Endothelial cell (in vitro differentiated cells): ENCODE results near the gene DEK. TPM values are rescaled to one million over a fixed set of nuclear protein-coding genes. Genes with fewer than 3 reads are reported as not detected.

Experiments
- DNase-seq: peaks from one replicate; pipeline ENCODE4 v3.0.0; 2021; ENCODE audit warnings: low spot score
- H3K27ac Mint-ChIP-seq: one replicate; pipeline ENCODE4 v1.8.0; 2021; ENCODE audit warnings: mixed read lengths, inconsistent platforms; ENCODE audit not compliant: unreplicated experiment
- H3K27me3 Mint-ChIP-seq: one replicate; pipeline ENCODE4 v1.8.0; 2021; ENCODE audit warnings: mild to moderate bottlenecking, moderate library complexity, mixed read lengths, inconsistent platforms; ENCODE audit not compliant: unreplicated experiment
- H3K36me3 Mint-ChIP-seq: one replicate; pipeline ENCODE4 v1.8.0; 2021; ENCODE audit warnings: mild to moderate bottlenecking, low read depth, mixed read lengths, inconsistent platforms; ENCODE audit not compliant: unreplicated experiment
- H3K4me1 Mint-ChIP-seq: one replicate; pipeline ENCODE4 v1.8.0; 2021; ENCODE audit warnings: mild to moderate bottlenecking, mixed read lengths, inconsistent platforms; ENCODE audit not compliant: unreplicated experiment
- H3K4me3 Mint-ChIP-seq: one replicate; pipeline ENCODE4 v1.8.0; 2021; ENCODE audit warnings: mild to moderate bottlenecking, mixed read lengths, inconsistent platforms; ENCODE audit not compliant: unreplicated experiment
- H3K9me3 Mint-ChIP-seq: one replicate; pipeline ENCODE4 v1.8.0; 2021; ENCODE audit warnings: mixed read lengths, inconsistent platforms; ENCODE audit not compliant: unreplicated experiment
- total RNA-seq: library from RNA; stranded (reverse); fragmentation: NEBNext Ultra II Directional; extraction: Animal tissue kit (Norgen Biotek cat#: 25700); gene quantifications from one replicate; pipeline ENCODE4 v1.2.1, GENCODE V29; 2021; ENCODE audit not compliant: unreplicated experiment
- TF ChIP-seq, protein P1 (sequence below): fragments of 200-600 bp; sonication (generic); IDR thresholded peaks from one replicate; pipeline ENCODE4 v1.5.0; 2021; ENCODE audit warnings: antibody characterized with exemption; ENCODE audit not compliant: unreplicated experiment

The DEK gene
- total RNA-seq, 1 donor from 2014 or later, result 61.2 TPM

GRCh38 chr6:18306977-18307376, 42.6 kb upstream of the DEK start:
- no peaks in the 10 kb centered on the region for H3K9me3 Mint-ChIP-seq
- no peak overlapping the region for H3K4me3 Mint-ChIP-seq
- no peak overlapping the region for H3K27ac Mint-ChIP-seq
- H3K27me3 Mint-ChIP-seq, result no peaks in the 10 kb centered on the region
- peaks cover 4% of the 10 kb centered on the region for H3K36me3 Mint-ChIP-seq
- H3K4me1 Mint-ChIP-seq, result no peaks in the 10 kb centered on the region
- DNase-seq, result no peak
- TF ChIP-seq, protein P1, sequence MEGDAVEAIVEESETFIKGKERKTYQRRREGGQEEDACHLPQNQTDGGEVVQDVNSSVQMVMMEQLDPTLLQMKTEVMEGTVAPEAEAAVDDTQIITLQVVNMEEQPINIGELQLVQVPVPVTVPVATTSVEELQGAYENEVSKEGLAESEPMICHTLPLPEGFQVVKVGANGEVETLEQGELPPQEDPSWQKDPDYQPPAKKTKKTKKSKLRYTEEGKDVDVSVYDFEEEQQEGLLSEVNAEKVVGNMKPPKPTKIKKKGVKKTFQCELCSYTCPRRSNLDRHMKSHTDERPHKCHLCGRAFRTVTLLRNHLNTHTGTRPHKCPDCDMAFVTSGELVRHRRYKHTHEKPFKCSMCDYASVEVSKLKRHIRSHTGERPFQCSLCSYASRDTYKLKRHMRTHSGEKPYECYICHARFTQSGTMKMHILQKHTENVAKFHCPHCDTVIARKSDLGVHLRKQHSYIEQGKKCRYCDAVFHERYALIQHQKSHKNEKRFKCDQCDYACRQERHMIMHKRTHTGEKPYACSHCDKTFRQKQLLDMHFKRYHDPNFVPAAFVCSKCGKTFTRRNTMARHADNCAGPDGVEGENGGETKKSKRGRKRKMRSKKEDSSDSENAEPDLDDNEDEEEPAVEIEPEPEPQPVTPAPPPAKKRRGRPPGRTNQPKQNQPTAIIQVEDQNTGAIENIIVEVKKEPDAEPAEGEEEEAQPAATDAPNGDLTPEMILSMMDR, result no peak

DNA sequence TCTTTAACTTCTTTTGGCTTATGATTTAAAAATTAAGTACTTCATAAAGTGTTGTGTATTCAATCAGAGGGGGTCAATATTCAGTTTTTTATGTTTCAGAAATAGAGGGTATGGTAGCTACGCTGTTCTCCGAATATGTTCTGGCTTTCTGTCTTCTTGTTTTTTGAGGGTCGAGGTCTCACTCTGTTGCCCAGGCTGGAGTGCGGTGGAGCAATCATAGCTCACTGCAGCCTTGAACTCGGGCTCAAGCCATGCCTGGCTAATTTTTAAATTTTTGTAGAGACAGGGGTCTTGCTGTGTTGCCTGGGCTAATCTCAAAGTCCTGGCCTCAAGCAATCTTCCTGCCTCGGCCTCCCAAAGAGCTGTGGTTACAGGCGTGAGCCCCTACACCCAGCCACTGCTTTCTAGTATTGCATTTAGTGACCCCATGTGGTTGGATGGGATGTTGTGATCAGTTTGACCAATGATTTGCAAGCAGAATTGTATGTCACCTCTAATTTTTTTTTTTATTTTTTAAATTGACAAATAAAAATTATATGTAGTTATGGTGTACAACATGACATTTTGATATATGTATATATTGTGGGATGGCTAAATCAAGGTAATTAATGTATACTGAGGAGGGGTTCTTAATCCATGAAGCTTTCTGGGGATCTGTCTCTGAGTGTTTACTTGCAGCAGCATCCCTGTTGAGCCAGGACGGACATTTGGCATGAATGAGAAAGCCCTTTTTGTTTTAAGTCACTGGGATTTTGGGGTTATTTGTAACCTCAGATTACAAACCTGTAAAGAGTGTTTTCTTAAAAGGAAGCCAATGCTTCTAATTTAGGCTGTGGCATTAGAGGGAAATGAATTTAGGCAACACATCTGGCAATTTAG, 38.5 kb upstream of the DEK start:
- peaks cover 1% of the 10 kb centered on the region for H3K27me3 Mint-ChIP-seq
- H3K9me3 Mint-ChIP-seq, result no peaks in the 10 kb centered on the region
- H3K36me3 Mint-ChIP-seq, result no peaks in the 10 kb centered on the region
- H3K27ac Mint-ChIP-seq, result no peak overlapping the region
- no peak overlapping the region for H3K4me3 Mint-ChIP-seq
- TF ChIP-seq, protein P1, result no peak
- DNase-seq, result no peak
- H3K4me1 Mint-ChIP-seq, result no peaks in the 10 kb centered on the region

- no peak overlapping the region for H3K4me3 Mint-ChIP-seq
- no peaks in the 10 kb centered on the region for H3K27me3 Mint-ChIP-seq
- H3K36me3 Mint-ChIP-seq, result no peaks in the 10 kb centered on the region
- TF ChIP-seq, protein P1, result no peak
- no peak overlapping the region for H3K27ac Mint-ChIP-seq
- DNase-seq, result no peak
- no peaks in the 10 kb centered on the region for H3K9me3 Mint-ChIP-seq
- no peaks in the 10 kb centered on the region for H3K4me1 Mint-ChIP-seq
These were observed 29.0 kb upstream of the DEK start for GRCh38 chr6:18293076-18293904.

DNA sequence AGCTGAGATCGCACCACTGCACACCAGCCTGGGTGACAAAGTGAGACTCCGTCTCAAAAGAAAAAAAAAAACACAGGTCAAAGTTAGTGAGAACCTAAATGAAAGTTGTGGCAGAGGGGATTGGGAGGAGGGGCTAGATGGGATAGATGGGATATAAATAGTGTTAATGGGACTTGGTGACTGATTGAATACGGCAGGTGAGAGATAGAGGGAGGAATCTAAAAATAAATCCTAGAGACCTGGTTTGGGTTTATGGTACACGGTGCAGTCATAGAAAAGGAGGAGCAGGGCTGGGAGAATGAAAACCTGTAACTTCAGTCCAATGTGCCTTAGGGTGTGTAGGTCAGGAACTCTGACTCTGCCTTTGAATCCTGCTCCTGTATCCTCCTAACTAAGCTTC, 25.0 kb upstream of the DEK start:
- no peak for DNase-seq
- Mint-ChIP-seq H3K27ac (no peak overlapping the region), H3K4me3 (no peak overlapping the region), H3K9me3 (no peaks in the 10 kb centered on the region), H3K27me3 (no peaks in the 10 kb centered on the region), H3K4me1 (no peaks in the 10 kb centered on the region), H3K36me3 (no peaks in the 10 kb centered on the region)
- TF ChIP-seq, protein P1, result no peak
